ENCODE results near the gene NFKB2.

Gene NFKB2

GRCh38 chr10:102418622-102419268 lies 23.2 kb downstream of the NFKB2 start, which contains the start of gene PSD:
PSD (minus strand) TSS chr10:102418785; CDS start chr10:102417038, 1,747 bp downstream.
- intact Hi-C loops (cut with DNase I), result no loop called here
- peak in 33 of 42 donors; percentile 25 to 80 (median 64) for DNase-seq

DNA sequence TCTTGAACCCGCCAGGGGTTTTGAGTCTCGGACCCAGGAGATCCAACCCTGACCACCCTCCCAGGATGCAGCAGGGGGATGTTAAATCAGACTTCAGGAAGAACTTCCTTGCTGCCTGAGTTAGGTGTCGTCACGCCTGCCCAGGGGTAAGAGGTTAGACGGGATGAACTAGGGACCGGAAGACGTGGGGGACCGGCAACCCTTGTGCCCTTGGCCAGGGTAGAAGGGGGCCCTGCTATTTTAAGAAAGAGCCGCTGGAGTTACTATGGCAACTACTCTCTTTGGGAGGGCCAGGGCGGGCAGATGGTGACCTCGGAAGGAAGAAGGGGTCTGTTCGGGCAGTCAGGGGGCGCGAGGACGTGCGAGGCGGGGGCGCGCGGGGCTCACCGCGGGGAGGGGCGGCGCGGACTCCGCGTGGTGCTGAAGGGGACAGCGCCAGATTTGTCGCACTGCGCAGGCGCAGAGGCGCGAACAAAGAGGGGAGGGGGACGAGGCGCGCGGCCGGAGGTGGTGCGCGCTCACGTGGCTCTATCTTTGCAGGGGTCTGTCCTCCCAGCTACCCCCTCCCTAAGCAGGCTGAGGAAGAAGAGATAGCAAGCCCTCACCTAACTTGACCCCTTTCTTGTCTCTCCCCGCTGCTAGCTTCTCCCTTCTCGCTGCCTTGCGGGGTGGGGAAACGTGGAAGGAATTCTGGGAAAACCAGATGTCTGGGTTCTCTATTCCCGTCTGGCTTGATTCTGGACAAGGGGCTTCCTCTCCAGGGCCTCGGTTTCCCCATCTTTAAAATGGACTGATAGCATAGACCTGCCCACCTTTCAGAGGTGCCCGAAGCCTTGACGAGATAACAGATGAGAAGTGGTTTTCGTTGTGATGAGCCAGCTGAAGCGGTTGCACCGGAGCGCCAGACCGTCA lies 24.0 kb downstream of the NFKB2 start:
- peak in 41 of 42 donors; percentile 56 to 91 (median 81) for DNase-seq
- intact Hi-C loops (cut with DNase I), result loop anchor here (5.0 to 10.0 kb wide), 2 partner anchors 43 to 165 kb away; no protein-coding TSS in a partner anchor

DNA sequence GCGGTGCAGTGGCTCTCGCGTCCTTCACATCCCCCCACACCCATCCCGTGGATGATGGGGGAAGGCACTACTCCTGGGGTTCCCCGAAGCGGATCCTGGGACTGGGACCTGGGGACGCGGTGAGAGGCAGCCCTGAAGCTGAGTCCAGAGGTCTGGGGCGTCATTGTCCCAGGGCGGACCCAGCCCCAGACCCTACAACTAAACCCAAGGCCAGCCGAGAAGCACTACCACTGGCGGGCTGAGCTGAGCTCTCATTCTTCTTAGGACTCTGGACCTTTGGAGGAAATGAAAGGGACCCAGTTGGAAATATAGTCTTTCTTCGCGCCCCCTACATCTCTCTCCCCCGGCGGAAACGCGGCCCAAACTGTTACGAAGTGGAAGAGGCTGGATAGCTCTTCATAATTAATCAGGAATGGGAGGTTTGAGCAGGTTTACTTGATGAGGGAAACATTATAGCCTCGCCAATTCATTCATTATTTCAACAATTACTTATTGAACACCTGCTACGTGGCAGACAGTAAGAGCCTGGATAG lies 24.7 kb downstream of the NFKB2 start:
- DNase-seq, result no peak
- intact Hi-C loops (cut with DNase I), result loop anchor here (5.0 to 10.0 kb wide), 2 partner anchors 42 to 165 kb away; no protein-coding TSS in a partner anchor

- intact Hi-C loops (cut with DNase I), result loop anchor here (5.0 to 10.0 kb wide), 2 partner anchors 41 to 164 kb away; no protein-coding TSS in a partner anchor
- peak; percentile 87 to 98 (median 94) for DNase-seq
These were observed 25.4 kb downstream of the NFKB2 start, which contains the start of gene FBXL15 for GRCh38 chr10:102420714-102421506. FBXL15 (plus strand) TSS chr10:102420836; CDS start chr10:102421130, 294 bp downstream.

DNA sequence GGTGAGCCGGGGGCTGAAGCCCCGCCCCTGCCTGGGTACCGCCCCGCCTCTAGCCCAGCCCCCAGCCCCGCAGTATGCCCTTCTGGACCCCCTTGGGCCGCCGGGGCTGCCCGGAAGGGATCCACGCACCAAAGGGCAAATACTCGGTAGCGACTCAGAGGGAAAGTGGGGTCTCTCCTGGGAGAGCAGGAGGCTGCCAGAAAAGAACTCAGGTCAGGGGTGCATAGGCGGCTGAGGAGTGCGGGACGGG lies 25.9 kb downstream of the NFKB2 start:
- no peak for DNase-seq
- intact Hi-C loops (cut with DNase I), result loop anchor here (5.0 to 10.0 kb wide), 2 partner anchors 41 to 163 kb away; no protein-coding TSS in a partner anchor

DNA sequence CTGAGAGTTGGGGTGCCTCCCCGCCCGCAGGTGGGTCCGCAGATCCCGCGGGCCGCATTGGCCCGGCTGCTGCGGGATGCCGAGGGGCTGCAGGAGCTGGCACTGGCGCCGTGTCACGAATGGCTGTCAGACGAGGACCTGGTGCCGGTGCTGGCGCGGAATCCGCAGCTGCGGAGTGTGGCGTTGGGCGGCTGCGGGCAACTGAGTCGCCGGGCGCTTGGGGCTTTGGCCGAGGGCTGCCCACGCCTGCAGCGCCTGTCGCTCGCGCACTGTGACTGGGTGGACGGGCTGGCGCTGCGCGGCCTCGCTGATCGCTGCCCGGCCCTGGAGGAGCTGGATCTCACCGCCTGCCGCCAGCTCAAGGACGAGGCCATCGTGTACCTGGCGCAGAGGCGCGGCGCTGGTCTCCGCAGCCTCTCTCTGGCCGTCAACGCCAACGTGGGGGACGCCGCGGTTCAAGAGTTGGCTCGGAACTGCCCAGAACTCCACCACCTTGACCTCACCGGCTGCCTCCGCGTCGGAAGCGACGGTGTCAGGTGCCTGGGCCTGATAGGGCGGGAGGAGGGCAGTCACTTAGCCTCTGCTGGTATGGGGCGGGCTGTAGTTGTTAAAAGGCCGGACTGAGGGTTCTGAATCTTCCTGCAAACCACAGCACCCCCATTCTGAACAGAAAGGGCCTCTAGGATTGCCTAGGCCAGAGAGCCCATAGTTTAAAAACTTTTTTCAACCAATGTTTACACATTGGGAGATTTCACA lies 26.4 kb downstream of the NFKB2 start:
- intact Hi-C loops (cut with DNase I), result loop anchor here (5.0 to 10.0 kb wide), 2 partner anchors 40 to 163 kb away; no protein-coding TSS in a partner anchor

GRCh38 chr10:102422545-102423129 lies 27.1 kb downstream of the NFKB2 start:
- intact Hi-C loops (cut with DNase I), result loop anchor here (5.0 to 10.0 kb wide), 2 partner anchors 40 to 162 kb away; no protein-coding TSS in a partner anchor
- DNase-seq, result peak in 40 of 42 donors; percentile 38 to 88 (median 76)

More for the DNA sequence above, 26.4 kb downstream of the NFKB2 start:
- peak in 7 of 42 donors; percentile 11 to 55 (median 44) for DNase-seq

- intact Hi-C loops (cut with DNase I), result loop anchor here (5.0 to 10.0 kb wide), 2 partner anchors 39 to 161 kb away; no protein-coding TSS in a partner anchor
- no peak for DNase-seq
These were observed 28.0 kb downstream of the NFKB2 start for GRCh38 chr10:102423372-102423968.

- intact Hi-C loops (cut with DNase I), result loop anchor here (5.0 to 10.0 kb wide), 2 partner anchors 38 to 161 kb away; no protein-coding TSS in a partner anchor
- DNase-seq, result no peak
These were observed 28.6 kb downstream of the NFKB2 start for GRCh38 chr10:102424145-102424544.

DNA sequence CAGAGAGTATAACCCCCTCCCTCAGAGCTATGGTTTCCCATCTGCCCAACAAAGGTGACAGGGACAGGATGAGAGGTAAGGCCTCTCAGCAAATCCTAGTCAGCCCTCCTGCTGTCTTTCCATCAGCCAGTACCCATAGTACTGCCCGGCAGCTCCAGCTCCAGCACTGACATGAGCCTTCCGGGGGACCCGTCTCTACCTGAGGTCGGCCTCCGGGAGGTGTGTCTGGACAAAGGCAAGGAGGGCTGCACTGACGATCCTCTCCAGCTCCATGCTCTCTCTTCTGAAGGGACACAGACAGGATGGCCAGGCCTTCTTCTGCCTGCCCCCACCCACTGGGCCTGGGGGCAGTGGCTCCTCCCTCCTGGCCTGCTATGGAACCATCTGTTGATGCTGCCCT lies 29.4 kb downstream of the NFKB2 start:
- DNase-seq, result no peak
- intact Hi-C loops (cut with DNase I), result loop anchor here (5.0 to 10.0 kb wide), 2 partner anchors 37 to 160 kb away; no protein-coding TSS in a partner anchor

- no peak for DNase-seq
- intact Hi-C loops (cut with DNase I), result loop anchor here (10.0 kb wide), 1 partner anchor 159 kb away; no protein-coding TSS in a partner anchor
These were observed 29.9 kb downstream of the NFKB2 start for GRCh38 chr10:102425444-102425843.

- no peak for DNase-seq
- intact Hi-C loops (cut with DNase I), result loop anchor here (10.0 kb wide), 1 partner anchor 158 kb away; no protein-coding TSS in a partner anchor
These were observed 31.3 kb downstream of the NFKB2 start for GRCh38 chr10:102426803-102427287.

DNA sequence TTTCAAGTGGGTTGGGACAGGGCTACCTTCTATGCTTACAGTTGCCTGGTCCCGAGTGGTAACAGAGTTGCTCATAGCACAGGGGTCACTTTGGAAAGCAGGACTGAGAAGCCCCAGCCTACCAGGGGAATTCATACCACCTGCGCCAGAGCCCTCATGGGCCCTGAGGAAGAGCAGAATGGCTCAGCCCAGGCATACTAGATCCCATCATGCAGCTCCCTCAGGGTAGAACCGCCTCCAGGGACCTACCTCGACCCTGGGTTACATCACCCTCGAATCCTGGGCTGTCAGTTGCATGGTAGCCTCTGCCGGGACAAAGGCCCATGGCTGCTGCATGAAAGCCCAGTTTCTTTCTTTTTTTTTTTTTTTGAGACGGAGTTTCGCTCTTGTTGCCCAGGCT lies 34.0 kb downstream of the NFKB2 start:
- intact Hi-C loops (cut with DNase I), result loop anchor here (10.0 kb wide), 1 partner anchor 155 kb away; no protein-coding TSS in a partner anchor
- no peak for DNase-seq

DNA sequence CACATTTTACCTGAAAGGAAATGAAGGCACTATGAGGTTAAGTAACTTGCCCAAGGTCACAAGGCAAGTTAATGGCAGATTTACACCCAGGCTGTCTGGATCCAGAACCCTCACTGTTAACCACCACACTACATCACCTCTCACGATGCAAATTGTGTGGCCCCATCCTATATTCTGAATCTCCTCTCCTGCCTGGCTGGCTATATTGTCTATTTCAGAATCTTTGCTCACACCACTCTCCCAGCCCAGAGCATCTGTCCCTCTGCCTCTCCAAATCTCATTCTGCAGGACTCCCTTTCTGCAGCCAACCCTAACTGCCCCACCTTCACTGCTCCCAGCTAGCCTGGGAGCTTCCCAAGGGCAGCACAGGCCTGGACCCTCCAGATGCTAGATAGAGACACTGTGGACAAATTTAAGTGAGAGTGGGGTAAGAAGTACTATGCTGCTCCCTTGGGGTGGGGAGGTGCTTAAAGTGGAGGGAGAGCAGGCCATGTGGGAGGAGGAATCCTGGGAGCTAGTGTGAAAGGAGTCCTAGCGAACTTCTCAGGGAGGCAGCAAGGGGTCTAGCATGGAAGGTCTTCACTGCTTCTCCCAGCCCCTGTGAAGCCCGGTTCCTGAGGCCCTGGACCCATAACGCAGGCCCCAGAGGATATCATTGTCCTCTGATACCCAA lies 36.1 kb downstream of the NFKB2 start:
- intact Hi-C loops (cut with DNase I), result no loop called here
- peak in 1 of 42 donors; percentile 27 for DNase-seq

DNA sequence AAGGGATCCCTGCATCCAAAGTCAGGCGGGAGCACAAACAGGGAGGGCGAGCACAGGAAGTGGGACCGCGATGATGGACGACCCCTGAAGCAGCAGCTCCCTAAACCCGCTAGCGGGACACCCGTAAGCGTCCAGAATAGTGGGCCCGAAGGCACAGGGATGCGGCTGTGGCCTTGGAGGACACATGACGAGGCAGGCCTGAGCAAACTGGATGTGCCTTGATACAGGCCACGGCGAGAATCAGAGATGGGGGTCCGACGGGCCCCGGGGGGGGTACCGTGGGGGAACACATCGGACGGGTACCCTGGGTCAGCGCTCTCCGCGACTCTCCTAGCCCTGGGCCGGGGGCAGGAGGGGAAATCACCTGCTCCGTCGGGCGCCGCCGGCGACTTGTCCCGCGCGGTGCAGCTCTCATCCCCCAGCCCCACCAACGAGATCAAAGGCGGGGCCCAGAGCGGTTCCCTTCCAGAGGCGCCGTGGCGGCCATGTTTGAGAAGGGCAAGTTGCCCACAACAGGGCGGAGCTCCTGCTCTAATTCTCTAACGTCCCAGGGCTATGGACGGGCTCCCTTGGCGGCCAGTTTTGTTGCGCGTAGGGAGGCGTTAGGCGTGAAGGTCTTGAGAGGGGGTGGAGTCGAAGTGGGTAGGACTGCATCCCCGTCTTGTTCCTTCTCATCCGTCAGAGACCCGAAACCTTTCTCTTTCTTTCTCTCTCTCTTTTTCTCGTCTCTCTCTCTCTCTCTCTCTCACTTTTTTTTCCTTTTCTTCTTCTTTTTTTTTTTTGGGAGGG lies 36.9 kb downstream of the NFKB2 start, which contains the start of gene CUEDC2:
Gene CUEDC2 (minus strand): TSS at position 413 of the 789 bp plus-strand sequence. CDS start 7,386 bp downstream, outside the sequence.
- intact Hi-C loops (cut with DNase I), result no loop called here
- peak; percentile 95 to 99 (median 98) for DNase-seq

Measured in head of caudate nucleus (tissue), 42 donors.